Body of pancreas (tissue), 4 donors: ENCODE results near the gene FAM20B.

ENCODE experiments used
- CTCF ChIP-seq, 7 experiments: fragments of 450-650 bp in 4 of 7; fragments of 200-600 bp in 3 of 7; sonication (generic) in 3 of 7; IDR thresholded peaks; one replicate each; pipeline ENCODE4 v1.5.1; 2016 to 2019; ENCODE audit warnings: antibody characterized with exemption in 7 of 7
- POLR2A ChIP-seq, 3 donors: fragments of 450-650 bp; IDR thresholded peaks; one replicate each; pipeline ENCODE4 v1.6.1; 2016; ENCODE audit warnings: antibody characterized with exemption in 3 of 3, mild to moderate bottlenecking in 2 of 3

- TF ChIP-seq CTCF (IDR thresholded peaks at IDR 0.05): no peak
- TF ChIP-seq POLR2A (IDR thresholded peaks at IDR 0.05): no peak
Measured at GRCh38 chr1:179061360-179062282, 35.9 kb downstream of the FAM20B start.
